ENCODE measurements around the gene ZNF511.
A peak's percentile ranks its signal among the peaks of the same experiment; 100 is the strongest.

The ZNF511 gene

DNA sequence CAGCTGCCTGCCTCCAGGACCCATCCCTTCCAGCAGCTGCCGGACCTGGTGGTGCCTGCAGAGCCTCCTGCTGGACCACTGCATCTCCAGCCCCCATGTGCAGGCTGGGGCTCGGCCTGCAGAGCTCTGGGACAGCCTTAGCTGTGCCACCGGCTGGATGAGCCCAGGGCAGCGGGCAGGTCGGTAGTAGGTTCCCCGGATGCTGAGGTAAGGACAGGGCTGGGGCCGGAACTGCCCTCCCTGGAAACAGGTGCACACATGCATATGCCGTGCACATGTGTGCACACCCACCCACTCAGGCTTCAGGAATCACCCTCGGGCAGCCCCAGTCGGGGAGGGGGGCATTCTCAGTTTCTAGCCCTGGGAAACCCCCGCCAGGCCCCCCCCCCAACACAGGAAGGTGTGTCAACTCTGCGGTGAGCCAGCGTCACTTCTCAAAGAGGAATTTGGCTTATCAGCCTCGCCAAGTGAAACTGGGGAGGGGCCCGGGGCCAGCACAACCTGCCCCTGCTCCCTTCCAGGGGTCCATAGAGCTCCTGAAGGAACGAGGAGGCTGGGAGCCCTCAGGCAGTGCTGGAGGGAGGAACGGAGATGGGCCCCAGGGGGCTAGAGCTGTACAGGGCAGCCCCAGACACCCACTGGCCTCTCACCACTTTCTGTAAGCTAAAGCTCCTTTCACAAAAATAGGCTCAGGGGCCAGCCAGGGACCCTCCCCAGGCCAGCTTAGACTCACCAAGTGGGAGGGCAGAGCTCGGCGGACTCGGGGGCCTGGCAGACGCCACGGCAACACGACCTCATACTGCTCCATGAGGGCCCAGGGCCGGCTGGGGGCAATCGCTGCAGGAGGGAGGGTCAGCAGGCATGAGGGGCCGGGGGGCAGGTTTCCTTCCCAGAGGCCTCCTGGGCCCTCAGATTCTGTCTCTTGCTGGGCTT lies 33.7 kb upstream of the ZNF511 start:
- TF ChIP-seq, protein P1, sequence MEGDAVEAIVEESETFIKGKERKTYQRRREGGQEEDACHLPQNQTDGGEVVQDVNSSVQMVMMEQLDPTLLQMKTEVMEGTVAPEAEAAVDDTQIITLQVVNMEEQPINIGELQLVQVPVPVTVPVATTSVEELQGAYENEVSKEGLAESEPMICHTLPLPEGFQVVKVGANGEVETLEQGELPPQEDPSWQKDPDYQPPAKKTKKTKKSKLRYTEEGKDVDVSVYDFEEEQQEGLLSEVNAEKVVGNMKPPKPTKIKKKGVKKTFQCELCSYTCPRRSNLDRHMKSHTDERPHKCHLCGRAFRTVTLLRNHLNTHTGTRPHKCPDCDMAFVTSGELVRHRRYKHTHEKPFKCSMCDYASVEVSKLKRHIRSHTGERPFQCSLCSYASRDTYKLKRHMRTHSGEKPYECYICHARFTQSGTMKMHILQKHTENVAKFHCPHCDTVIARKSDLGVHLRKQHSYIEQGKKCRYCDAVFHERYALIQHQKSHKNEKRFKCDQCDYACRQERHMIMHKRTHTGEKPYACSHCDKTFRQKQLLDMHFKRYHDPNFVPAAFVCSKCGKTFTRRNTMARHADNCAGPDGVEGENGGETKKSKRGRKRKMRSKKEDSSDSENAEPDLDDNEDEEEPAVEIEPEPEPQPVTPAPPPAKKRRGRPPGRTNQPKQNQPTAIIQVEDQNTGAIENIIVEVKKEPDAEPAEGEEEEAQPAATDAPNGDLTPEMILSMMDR (IDR thresholded peaks at IDR 0.05; ENCODE audit: low read depth, low read length, missing control alignments): no peak
- H3K4me3 ChIP-seq (replicated peaks; ENCODE audit: low read depth, low read length): 0 out of 2 replicates have a peak overlapping the region, but pooled peaks have one; percentile 1
- DNase-seq (ENCODE audit: extremely low read depth, low read depth): no peak

DNA sequence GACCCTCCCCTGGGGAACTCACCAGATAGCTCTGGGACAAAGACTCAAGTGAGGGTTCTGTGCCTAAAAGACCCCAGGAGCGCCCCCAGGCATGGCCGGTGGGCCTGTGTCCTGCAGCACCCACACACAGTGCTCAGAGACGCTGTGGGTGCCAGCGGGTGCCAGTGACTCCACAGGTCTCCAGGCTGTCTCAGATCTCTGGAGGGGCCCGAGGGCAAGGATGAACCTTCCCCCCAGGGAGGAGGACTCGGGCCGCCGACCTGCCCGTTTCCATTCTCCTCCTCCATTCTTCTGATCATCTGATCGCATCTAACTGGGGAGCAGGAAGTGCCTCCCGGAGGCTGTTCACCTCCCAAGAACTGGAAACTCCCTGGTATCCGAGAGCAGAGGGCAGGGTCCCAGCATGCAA lies 33.0 kb upstream of the ZNF511 start:
- TF ChIP-seq, protein P1 (IDR thresholded peaks at IDR 0.05; ENCODE audit: low read depth, low read length, missing control alignments): no peak
- no peak for DNase-seq (ENCODE audit: extremely low read depth, low read depth)
- 0 out of 2 replicates have a peak overlapping the region, but pooled peaks have one; percentile 1 for H3K4me3 ChIP-seq (replicated peaks; ENCODE audit: low read depth, low read length)

DNA sequence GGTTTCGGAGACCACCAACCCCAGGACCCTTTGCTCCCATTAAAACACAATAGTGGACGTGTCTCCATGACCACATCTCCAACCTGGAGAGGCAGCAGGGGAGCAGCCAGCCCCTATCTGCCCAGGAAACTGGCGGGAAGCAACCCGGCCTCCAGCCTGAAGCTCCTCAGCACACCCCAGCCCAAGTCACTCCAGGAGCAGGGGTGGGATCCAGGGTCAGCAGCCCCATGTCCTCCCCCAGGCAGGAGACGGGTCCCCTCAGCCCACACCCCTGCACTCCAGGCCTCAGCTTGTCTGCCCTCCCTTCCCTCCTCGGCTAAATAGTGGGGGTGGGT lies 32.6 kb upstream of the ZNF511 start:
- DNase-seq (ENCODE audit: extremely low read depth, low read depth): no peak
- H3K4me3 ChIP-seq (replicated peaks; ENCODE audit: low read depth, low read length): peak overlapping the region; percentile 23; the same call in 1 of the 2 replicates
- TF ChIP-seq, protein P1 (IDR thresholded peaks at IDR 0.05; ENCODE audit: low read depth, low read length, missing control alignments): no peak

DNA sequence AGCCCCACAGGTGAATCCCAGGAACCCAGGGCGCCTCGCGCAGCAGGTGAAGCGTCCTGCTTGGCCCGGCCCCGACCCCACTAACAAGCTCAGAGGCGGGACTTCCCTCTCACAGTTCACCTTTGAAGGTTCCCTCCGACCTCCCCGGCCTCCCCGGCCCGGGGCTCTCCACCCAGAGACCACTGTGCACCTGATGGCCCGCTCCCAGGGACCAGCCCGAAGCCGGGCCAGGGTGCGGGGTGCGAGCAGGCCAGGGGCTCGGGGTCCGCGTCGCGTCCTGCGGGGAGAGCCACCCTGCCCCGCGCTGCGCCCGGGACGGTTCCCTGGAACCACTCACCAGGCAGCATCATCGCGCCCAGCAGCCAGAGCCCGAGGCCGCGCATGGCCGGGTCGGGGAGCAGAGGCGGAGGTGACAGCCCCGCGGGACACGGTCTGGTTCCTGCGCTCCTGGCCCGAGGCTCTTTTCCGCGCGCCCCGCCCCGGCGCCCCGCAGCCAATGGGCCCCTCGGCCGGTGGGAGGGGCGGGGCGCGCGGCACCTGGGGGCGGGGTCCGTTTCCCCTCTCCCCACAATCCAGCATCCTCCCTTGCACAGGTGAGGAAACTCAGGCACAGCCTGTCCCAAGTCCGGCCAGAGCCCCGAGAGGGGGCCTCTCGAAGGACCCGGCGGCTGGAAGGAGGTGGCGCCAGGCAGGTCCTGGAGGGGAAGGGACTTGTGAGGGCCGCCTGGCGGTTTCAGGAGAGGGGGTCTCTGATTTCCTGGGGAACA lies 32.1 kb upstream of the ZNF511 start, which contains the start of gene ADAM8:
ADAM8 (minus strand) TSS at position 434 of the 767 bp plus-strand sequence; CDS start at position 383, 51 bp downstream.
- no peak for DNase-seq (ENCODE audit: extremely low read depth, low read depth)
- peak within 1 kb of the TSS; percentile 23; the same call in 1 of the 2 replicates for H3K4me3 ChIP-seq (replicated peaks; ENCODE audit: low read depth, low read length)
- TF ChIP-seq, protein P1 (IDR thresholded peaks at IDR 0.05; ENCODE audit: low read depth, low read length, missing control alignments): no peak

DNA sequence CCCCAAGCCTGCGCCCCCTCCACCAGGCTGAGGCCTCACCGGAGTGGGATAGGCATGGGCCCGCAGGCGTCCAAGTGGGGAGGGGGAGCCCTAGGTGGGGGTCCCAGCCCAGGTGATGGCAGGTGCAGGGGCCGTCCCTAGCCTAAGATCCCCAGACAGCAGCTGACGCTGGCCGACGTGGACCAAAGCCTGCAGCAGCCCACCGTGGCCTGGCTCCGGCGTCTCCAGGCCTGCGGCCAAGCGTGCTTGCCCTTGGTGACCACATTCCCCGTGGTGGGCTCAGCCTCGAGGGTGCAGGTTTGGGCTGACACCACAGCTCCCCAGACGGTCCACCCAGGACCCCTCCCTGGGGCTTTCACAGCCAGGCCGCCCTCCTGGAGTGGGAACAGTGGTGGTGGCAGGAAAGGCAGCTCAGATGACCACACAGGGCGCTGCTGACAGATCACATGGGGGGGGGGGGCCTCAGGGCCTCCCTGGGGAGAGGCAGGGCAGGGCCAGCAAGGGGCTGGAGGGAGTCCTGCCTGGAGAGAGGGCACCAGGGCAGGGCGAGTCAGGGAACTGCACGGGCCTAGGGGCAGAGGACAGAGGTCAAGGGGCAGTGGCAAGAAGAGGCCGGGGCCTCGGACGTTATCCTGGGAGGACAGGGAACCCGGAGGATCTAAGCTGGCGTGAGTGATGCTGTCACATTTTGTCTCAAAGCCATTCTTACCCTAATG lies 31.3 kb upstream of the ZNF511 start:
- TF ChIP-seq, protein P1 (IDR thresholded peaks at IDR 0.05; ENCODE audit: low read depth, low read length, missing control alignments): no peak
- DNase-seq (ENCODE audit: extremely low read depth, low read depth): no peak
- H3K4me3 ChIP-seq (replicated peaks; ENCODE audit: low read depth, low read length): no peak overlapping the region

DNA sequence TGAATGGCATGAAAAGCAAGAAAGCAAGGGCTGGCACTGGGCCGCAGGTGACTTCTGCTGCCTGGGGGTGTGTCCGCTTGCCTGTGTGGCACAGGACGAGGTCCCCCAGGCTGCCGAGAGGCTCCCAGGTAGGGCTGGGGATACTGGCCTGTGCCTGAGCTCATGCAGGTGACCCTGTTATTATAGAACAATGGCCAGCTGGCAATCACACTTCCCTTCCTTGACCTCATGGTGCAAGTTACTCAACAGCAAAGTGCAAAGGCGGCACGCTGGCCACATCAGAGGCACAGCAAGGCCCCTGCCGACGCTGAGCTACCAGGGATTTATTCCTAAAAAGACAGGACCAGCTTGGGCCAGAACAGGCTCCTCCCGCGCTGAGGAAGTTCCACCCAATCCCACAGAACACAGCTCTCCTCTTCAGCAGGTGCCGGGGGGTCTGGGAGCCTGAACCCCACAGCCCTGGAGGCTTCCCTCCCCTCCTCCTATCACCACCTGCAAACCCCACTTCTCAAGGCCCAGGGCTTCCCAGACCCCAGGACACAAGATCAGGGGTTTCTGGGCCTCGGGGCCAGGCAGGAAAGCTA lies 30.6 kb upstream of the ZNF511 start:
- no peak for DNase-seq (ENCODE audit: extremely low read depth, low read depth)
- H3K4me3 ChIP-seq (replicated peaks; ENCODE audit: low read depth, low read length): no peak overlapping the region
- TF ChIP-seq, protein P1 (IDR thresholded peaks at IDR 0.05; ENCODE audit: low read depth, low read length, missing control alignments): no peak

Data from HFF-Myc (cell line).